Aorta (tissue), 5 donors: ENCODE measurements around the gene GPC5. TPM values are rescaled to one million over a fixed set of nuclear protein-coding genes. Genes with fewer than 3 reads are reported as not detected.

ENCODE experiments used
- ATAC-seq: fragments of 200-7000 bp; cut with Tn5 transposase; one replicate; pipeline ENCODE4 v1.9.1; 2022; ENCODE audit warnings: moderate library complexity; ENCODE audit not compliant: low FRiP score
- DNase-seq, 2 donors: peaks; one replicate each; pipeline ENCODE4 v3.0.0-alpha.2; 2020
- H3K27ac ChIP-seq, 2 donors: one replicate each; pipeline ENCODE4 v1.5.1; 2013; ENCODE audit warnings: low read length in 2 of 2, mild to moderate bottlenecking in 2 of 2, moderate library complexity in 2 of 2, control low read depth in 1 of 2, inconsistent platforms in 1 of 2, low read depth in 1 of 2
- H3K27me3 ChIP-seq, 2 donors: one replicate each; pipeline ENCODE4 v1.6.1; 2013; ENCODE audit warnings: control low read depth in 1 of 2, low read length in 1 of 2, mild to moderate bottlenecking in 1 of 2, moderate library complexity in 1 of 2; ENCODE audit not compliant: insufficient read depth in 2 of 2, control insufficient read depth in 1 of 2
- H3K36me3 ChIP-seq, 2 donors: one replicate each; pipeline ENCODE4 v1.6.1; 2013; ENCODE audit warnings: control low read depth in 1 of 2, low read length in 1 of 2, mild to moderate bottlenecking in 1 of 2; ENCODE audit not compliant: insufficient read depth in 2 of 2, control insufficient read depth in 1 of 2
- H3K4me1 ChIP-seq, 2 donors: one replicate each; pipeline ENCODE4 v1.6.1; 2013; ENCODE audit warnings: low read length in 2 of 2, control low read depth in 1 of 2, mild to moderate bottlenecking in 1 of 2, moderate library complexity in 1 of 2; ENCODE audit not compliant: insufficient read depth in 2 of 2, control insufficient read depth in 1 of 2
- H3K4me3 ChIP-seq, 2 donors: one replicate each; pipeline ENCODE4 v1.5.1; 2013; ENCODE audit warnings: low read length in 2 of 2, control low read depth in 1 of 2, mild to moderate bottlenecking in 1 of 2
- H3K9me3 ChIP-seq: one replicate; pipeline ENCODE4 v1.6.1; 2013; ENCODE audit warnings: mild to moderate bottlenecking, low read length; ENCODE audit not compliant: control insufficient read depth
- WGBS, 2 donors: extraction: QIAGEN DNeasy Blood & Tissue Kit; methylation state at CpG; one replicate each; pipeline ENCODE4 v1.1.7; 2013; 5-methylcytosine and 5-hydroxymethylcytosine counted together
- intact Hi-C, 2 donors: fragments of 100-400 bp; cut with DNase I; formaldehyde crosslinking; loops; one replicate each; pipeline versions ENCODE4 v1.14.2 to v1.15.0; 2022
- polyA plus RNA-seq, 2 donors: library from polyadenylated mRNA; stranded (reverse); fragments of 200-250 nt; gene quantifications; one replicate each; pipeline ENCODE4 v1.2.3, GENCODE V29; 2013
- total RNA-seq, 2 donors: library from RNA; stranded (reverse); fragmentation: NEBNext Ultra II Directional; extraction: Animal tissue kit (Norgen Biotek cat#: 25700); gene quantifications; one replicate each; pipeline ENCODE4 v1.2.1, GENCODE V29; 2021
- donor health status: healthy with polysubstance abuse.
- donor health status: Bipolar disorder and iron deficiency.
- donor health status: DM: no; HTN: no; CAD: no.
- donor health status: DM: no; HTN: no; CAD: no.
- donor health status: DM: yes; HTN: yes; CAD: no.

GPC5 gene
- total and polyA plus RNA-seq, 4 donors: 0.97 to 1.5 TPM; not detected in 2

DNA sequence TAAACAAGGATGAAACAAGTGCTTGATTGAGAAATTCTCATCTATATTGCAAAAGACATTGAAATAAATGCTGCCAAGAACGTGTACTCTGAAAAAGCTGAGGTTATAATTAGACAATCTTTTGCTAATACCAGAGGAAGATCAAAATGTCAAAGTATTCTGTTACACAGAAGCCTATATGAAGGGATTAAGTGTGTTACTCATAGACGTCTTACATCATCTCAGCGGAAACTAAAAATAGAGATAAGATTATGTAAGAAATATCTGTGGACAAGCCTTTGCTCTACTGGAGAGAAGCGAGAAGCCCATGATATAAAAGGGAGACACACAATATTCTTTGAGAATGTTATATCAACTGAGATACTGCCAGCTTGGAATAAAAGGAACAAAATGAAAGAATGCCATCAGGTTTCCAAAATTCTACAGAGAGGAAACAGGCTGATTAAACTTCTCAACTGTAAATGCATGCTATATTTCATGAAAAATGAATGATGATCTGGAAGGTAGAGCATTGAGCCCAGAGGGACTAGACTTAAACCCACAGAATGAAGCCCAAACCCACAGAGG is 699.0 kb downstream of the GPC5 start:
- WGBS, 2 donors: 60 to 65% methylated on average over 4 of the region's 4 CpGs
- DNase-seq (no peak), ATAC-seq (no peak)
- intact Hi-C loops: no loop called here
- H3K36me3 ChIP-seq: no peaks in the 10 kb centered on the region
- no peaks in the 10 kb centered on the region for H3K9me3 ChIP-seq
- no peaks in the 10 kb centered on the region for H3K27me3 ChIP-seq
- H3K4me1 ChIP-seq: no peaks in the 10 kb centered on the region
- H3K27ac ChIP-seq: no peak overlapping the region
- no peak overlapping the region for H3K4me3 ChIP-seq

GRCh38 chr13:92101801-92102200 is 703.4 kb downstream of the GPC5 start:
- ATAC-seq (no peak), DNase-seq (no peak)
- intact Hi-C loops: no loop called here
- H3K27ac ChIP-seq: no peak overlapping the region
- H3K27me3 ChIP-seq: no peaks in the 10 kb centered on the region
- no peaks in the 10 kb centered on the region for H3K4me1 ChIP-seq
- no peak overlapping the region for H3K4me3 ChIP-seq
- no peaks in the 10 kb centered on the region for H3K9me3 ChIP-seq
- no peaks in the 10 kb centered on the region for H3K36me3 ChIP-seq

- 0 to 11% methylated on average over 6 of the region's 6 CpGs for WGBS, 2 donors
- intact Hi-C loops: no loop called here
- no peak overlapping the region for H3K27ac ChIP-seq
Measured at GRCh38 chr13:92103689-92104153, 705.3 kb downstream of the GPC5 start.

DNA sequence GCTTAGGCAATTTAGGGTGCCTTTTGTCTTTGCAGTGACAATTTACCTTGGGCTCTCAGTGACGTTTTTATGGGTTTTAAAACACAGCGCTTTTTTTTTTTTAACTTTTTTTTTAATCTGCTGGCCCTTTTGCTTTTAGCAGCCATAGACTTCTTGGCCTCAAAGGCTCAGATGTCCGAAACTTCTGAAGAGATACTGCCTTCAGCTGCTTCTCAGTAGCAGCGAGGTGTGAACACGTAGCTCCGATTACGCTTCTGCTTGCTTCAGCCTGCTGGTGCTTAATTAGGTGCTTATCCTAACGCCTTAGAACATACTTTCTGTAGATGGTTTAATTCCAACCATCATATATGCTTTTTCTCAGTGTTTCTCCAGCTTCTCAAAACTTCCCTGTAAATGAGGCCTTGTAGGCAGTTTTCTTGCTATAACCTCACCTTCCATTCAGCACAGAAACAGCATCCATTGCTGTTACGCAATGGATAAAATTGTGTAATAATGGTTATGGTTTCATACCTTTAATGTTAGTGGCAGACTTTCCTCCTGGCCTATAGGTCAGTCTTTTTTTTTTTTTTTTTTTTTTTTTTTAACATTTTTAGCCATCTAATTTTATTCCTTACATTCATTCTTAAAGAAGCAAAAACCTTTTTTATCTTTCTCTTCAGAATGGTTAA is 723.9 kb downstream of the GPC5 start:
- intact Hi-C loops: no loop called here
- no peaks in the 10 kb centered on the region for H3K36me3 ChIP-seq
- H3K27me3 ChIP-seq: no peaks in the 10 kb centered on the region
- no peak overlapping the region for H3K4me3 ChIP-seq
- WGBS, 2 donors: 65 to 71% methylated on average over 9 of the region's 9 CpGs
- no peak for ATAC-seq
- H3K27ac ChIP-seq: no peak overlapping the region
- H3K9me3 ChIP-seq: no peaks in the 10 kb centered on the region
- no peaks in the 10 kb centered on the region for H3K4me1 ChIP-seq
- no peak for DNase-seq

More at GRCh38 chr13:92103689-92104153, 705.3 kb downstream of the GPC5 start:
- H3K4me3 ChIP-seq: no peak overlapping the region
- ATAC-seq (no peak), DNase-seq (no peak)
- H3K4me1 ChIP-seq: no peaks in the 10 kb centered on the region
- no peaks in the 10 kb centered on the region for H3K9me3 ChIP-seq
- no peaks in the 10 kb centered on the region for H3K36me3 ChIP-seq
- H3K27me3 ChIP-seq: no peaks in the 10 kb centered on the region

- H3K9me3 ChIP-seq: no peaks in the 10 kb centered on the region
- ATAC-seq: no peak
- 42 to 59% methylated on average over 2 of the region's 2 CpGs for WGBS, 2 donors
- no peak overlapping the region for H3K4me3 ChIP-seq
- no peak for DNase-seq
- H3K27ac ChIP-seq: no peak overlapping the region
- intact Hi-C loops: no loop called here
- no peaks in the 10 kb centered on the region for H3K4me1 ChIP-seq
- H3K27me3 ChIP-seq: no peaks in the 10 kb centered on the region
- no peaks in the 10 kb centered on the region for H3K36me3 ChIP-seq
Measured at GRCh38 chr13:92126399-92126798, 728.0 kb downstream of the GPC5 start.

DNA sequence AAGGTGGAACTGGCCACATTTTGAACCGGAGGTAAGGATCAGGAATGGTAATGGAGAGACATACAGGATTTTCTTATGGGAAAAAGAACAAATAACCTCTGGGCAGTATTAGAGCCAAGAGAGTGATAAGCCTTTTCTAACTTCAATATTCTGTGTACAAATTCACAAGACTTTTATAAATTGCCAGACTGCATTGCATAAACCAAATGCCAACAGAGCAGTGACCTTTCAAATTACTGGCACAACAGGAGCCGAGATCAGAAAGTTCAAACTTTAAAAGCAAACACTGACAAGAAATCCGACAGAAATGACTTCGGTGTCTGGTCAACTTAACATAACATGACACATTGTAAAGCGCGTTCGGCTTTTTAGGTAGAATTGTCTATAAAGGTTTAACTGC is 737.1 kb downstream of the GPC5 start:
- Histone ChIP-seq H3K36me3 (no peaks in the 10 kb centered on the region), H3K4me1 (no peaks in the 10 kb centered on the region), H3K27me3 (no peaks in the 10 kb centered on the region), H3K4me3 (no peak overlapping the region), H3K27ac (no peak overlapping the region), H3K9me3 (peaks cover 1% of the 10 kb centered on the region)
- DNase-seq: no peak
- no peak for ATAC-seq
- intact Hi-C loops: no loop called here
- 28 to 32% methylated on average over 7 of the region's 7 CpGs for WGBS, 2 donors

DNA sequence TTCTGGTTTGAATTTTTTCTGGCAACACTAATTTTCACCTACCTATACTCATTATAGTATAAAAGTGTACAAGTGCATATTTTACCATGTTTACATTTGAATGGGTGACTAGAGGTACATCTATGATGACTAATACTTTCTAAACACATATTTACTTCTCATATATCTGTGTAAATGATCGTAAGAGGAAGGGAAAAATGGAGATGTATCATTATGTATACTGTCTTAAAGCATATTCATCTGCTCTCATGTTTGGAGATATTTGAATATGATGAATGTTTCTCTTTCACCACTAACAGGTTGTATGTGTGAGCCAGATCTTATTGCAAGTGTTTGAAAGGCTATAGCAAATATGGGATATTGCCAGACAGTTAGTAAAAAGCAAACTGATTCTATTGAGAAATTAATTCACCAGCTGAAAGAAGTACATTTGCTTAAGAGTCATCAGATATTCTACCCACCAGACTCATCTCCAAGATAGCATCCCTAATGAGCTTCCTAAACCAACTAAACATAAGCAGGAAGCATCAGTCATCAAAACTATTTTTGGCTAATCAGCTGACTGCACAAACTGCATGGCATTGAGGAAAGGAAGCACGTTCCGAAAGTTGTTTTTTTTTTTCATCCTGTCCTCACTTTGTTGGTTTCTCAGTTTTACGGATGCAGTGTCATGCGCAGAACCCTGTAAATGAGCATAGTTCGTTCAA is 738.2 kb downstream of the GPC5 start:
- peaks cover 1% of the 10 kb centered on the region for H3K9me3 ChIP-seq
- ATAC-seq: no peak
- no peaks in the 10 kb centered on the region for H3K36me3 ChIP-seq
- intact Hi-C loops: no loop called here
- H3K4me1 ChIP-seq: no peaks in the 10 kb centered on the region
- 46 to 48% methylated on average over 6 of the region's 6 CpGs for WGBS, 2 donors
- no peaks in the 10 kb centered on the region for H3K27me3 ChIP-seq
- no peak overlapping the region for H3K27ac ChIP-seq
- no peak for DNase-seq
- H3K4me3 ChIP-seq: no peak overlapping the region

DNA sequence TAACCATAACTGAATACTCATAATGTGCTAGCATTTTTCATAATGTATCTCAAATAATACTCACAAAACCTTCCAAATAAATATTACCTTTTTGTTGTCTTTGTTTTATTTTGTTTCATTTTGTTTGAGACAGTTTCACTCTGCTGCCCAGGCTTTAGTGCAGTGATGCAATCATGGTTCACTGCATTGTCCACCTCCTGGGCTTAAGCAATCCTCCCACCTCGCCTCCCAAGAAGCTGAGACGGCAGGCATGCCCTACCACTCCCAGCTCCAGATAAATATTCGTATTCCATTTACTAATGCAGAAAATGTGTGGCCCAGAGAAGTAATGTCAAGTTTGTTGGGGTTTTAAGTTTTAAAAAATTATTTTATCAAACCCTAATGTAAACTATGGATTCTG is 739.1 kb downstream of the GPC5 start:
- Histone ChIP-seq H3K27me3 (no peaks in the 10 kb centered on the region), H3K9me3 (peaks cover 1% of the 10 kb centered on the region), H3K36me3 (no peaks in the 10 kb centered on the region), H3K27ac (no peak overlapping the region), H3K4me3 (no peak overlapping the region), H3K4me1 (no peaks in the 10 kb centered on the region)
- intact Hi-C loops: no loop called here
- 76 to 81% methylated on average over 3 of the region's 3 CpGs for WGBS, 2 donors
- DNase-seq (no peak), ATAC-seq (no peak)

- DNase-seq (no peak), ATAC-seq (no peak)
- no peaks in the 10 kb centered on the region for H3K9me3 ChIP-seq
- intact Hi-C loops: no loop called here
- H3K36me3 ChIP-seq: no peaks in the 10 kb centered on the region
- H3K4me3 ChIP-seq: no peak overlapping the region
- no peaks in the 10 kb centered on the region for H3K4me1 ChIP-seq
- no peaks in the 10 kb centered on the region for H3K27me3 ChIP-seq
- H3K27ac ChIP-seq: no peak overlapping the region
Measured at GRCh38 chr13:92143766-92144165, 745.3 kb downstream of the GPC5 start.
